ENCODE measurements around the gene EVL.

EVL gene

GRCh38 chr14:100049220-100049619 lies 16.0 kb upstream of the EVL start:
- DNase-seq (ENCODE audit: insufficient read length, low spot score): no peak
- FAIRE-seq: no peak
- TF ChIP-seq, protein P1, sequence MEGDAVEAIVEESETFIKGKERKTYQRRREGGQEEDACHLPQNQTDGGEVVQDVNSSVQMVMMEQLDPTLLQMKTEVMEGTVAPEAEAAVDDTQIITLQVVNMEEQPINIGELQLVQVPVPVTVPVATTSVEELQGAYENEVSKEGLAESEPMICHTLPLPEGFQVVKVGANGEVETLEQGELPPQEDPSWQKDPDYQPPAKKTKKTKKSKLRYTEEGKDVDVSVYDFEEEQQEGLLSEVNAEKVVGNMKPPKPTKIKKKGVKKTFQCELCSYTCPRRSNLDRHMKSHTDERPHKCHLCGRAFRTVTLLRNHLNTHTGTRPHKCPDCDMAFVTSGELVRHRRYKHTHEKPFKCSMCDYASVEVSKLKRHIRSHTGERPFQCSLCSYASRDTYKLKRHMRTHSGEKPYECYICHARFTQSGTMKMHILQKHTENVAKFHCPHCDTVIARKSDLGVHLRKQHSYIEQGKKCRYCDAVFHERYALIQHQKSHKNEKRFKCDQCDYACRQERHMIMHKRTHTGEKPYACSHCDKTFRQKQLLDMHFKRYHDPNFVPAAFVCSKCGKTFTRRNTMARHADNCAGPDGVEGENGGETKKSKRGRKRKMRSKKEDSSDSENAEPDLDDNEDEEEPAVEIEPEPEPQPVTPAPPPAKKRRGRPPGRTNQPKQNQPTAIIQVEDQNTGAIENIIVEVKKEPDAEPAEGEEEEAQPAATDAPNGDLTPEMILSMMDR (IDR thresholded peaks at IDR 0.05; ENCODE audit: insufficient read depth, missing control alignments): no peak

GRCh38 chr14:100051103-100051502 lies 14.1 kb upstream of the EVL start:
- no peak for DNase-seq (ENCODE audit: insufficient read length, low spot score)
- no peak for FAIRE-seq
- TF ChIP-seq, protein P1 (IDR thresholded peaks at IDR 0.05; ENCODE audit: insufficient read depth, missing control alignments): no peak

DNA sequence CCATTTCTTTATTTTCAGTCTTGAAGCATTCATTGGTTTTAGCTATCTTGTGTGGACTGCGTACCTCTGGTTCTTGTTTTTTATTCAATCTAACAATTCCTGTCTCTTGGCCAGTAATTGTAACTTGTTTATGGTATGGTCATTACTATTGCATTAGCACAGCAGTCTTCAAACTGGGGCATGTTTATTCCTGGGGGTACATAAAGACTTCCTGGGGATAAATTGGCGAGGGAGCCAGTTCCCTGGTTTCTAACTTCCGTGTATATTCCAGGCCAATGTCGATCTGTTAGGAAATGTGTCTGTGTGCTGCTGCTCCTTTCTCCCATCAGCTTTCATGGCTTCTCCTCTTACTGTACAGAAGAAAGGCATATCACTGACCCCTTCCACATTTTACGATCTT lies 13.7 kb upstream of the EVL start:
- DNase-seq (ENCODE audit: insufficient read length, low spot score) (no peak), FAIRE-seq (no peak)
- TF ChIP-seq, protein P1 (IDR thresholded peaks at IDR 0.05; ENCODE audit: insufficient read depth, missing control alignments): no peak

- TF ChIP-seq, protein P1 (IDR thresholded peaks at IDR 0.05; ENCODE audit: insufficient read depth, missing control alignments): no peak
- no peak for FAIRE-seq
- DNase-seq (ENCODE audit: insufficient read length, low spot score): no peak
Measured at GRCh38 chr14:100052819-100053218, 12.4 kb upstream of the EVL start.

DNA sequence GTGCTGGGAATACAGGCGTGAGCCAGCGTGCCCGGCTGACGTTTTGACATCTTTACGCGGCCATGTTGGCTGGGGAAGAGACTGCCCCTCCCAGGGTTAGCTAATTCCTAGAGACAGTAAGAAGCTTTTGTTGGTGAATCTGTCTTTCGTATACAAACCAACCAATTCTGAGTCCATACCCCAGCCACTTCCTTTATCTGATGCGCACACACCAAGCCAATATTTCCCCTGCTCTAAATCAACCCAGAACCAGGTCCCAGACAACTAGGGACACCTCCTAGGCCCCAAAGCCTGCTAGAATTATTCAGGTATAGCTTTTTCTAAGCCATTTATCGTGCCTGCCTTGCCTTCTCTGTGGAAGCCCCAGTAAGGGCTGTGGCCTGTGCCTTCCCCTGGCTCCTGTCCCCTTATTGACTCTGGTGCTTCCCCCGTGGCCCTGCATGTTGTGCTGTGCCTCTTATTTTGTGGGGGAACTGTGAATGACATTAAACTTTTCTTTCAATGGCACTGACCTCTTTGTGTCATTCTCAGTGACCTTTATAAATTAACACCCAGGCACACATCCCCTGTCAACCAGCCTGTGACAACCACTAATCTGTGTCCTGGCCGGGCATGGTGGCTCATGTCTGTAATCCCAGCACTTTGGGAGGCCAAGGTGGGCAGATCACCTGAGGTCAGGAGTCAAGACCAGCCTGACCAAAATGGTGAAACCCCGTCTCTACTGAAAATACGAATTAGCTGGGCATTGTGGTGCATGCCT lies 10.7 kb upstream of the EVL start:
- no peak for DNase-seq (ENCODE audit: insufficient read length, low spot score)
- FAIRE-seq: no peak
- TF ChIP-seq, protein P1 (IDR thresholded peaks at IDR 0.05; ENCODE audit: insufficient read depth, missing control alignments): no peak

DNA sequence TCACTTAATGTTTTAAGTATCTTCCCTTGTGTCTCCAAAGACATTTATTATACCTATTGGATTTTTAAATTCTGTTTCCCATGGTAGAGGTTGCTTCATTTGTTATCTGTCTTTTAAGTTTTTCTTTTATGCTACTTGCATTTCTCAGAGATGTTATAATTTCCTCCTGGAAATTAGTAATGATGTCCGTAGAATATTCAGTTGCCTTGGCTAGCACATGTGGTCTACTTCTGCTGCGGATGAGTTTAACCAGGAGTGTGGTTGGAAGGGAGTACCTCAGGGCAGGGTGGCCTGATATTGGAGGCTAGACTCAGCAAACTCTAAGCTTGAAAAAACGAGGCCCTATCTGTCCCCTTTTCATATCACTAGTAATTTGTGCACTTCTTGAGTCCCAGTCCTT lies 8.8 kb upstream of the EVL start:
- TF ChIP-seq, protein P1 (IDR thresholded peaks at IDR 0.05; ENCODE audit: insufficient read depth, missing control alignments): no peak
- no peak for FAIRE-seq
- DNase-seq (ENCODE audit: insufficient read length, low spot score): no peak

- TF ChIP-seq, protein P1 (IDR thresholded peaks at IDR 0.05; ENCODE audit: insufficient read depth, missing control alignments): no peak
- FAIRE-seq (no peak), DNase-seq (ENCODE audit: insufficient read length, low spot score) (no peak)
Measured at GRCh38 chr14:100056964-100057795, 8.0 kb upstream of the EVL start.

Measured in D721Med (cell line).